Mucosa of rectum (tissue), 2 donors: ENCODE data around the gene MICAL2.

Experiments used
- H3K27ac ChIP-seq, 2 donors: one replicate each; pipeline ENCODE4 v1.7.0; 2013; ENCODE audit warnings: inconsistent platforms in 2 of 2, low read depth in 2 of 2, low read length in 2 of 2
- H3K27me3 ChIP-seq, 2 donors: one replicate each; pipeline ENCODE4 v1.7.0; 2013; ENCODE audit warnings: low read length in 2 of 2; ENCODE audit not compliant: control insufficient read depth in 2 of 2, insufficient read depth in 2 of 2
- H3K36me3 ChIP-seq, 2 donors: one replicate each; pipeline ENCODE4 v1.7.0; 2013; ENCODE audit warnings: low read length in 2 of 2; ENCODE audit not compliant: control insufficient read depth in 2 of 2, insufficient read depth in 2 of 2
- H3K4me1 ChIP-seq, 2 donors: one replicate each; pipeline ENCODE4 v1.7.0; 2013; ENCODE audit warnings: low read length in 2 of 2, mild to moderate bottlenecking in 1 of 2; ENCODE audit not compliant: control insufficient read depth in 2 of 2, insufficient read depth in 2 of 2
- H3K4me3 ChIP-seq, 2 donors: one replicate each; pipeline ENCODE4 v1.7.0; 2013; ENCODE audit warnings: low read length in 2 of 2
- H3K9ac ChIP-seq, 2 donors: one replicate each; pipeline ENCODE4 v1.7.0; 2013; ENCODE audit warnings: low read length in 2 of 2, low read depth in 1 of 2, mild to moderate bottlenecking in 1 of 2
- H3K9me3 ChIP-seq, 2 donors: one replicate each; pipeline ENCODE4 v1.7.0; 2013; ENCODE audit warnings: low read length in 2 of 2; ENCODE audit not compliant: control insufficient read depth in 2 of 2
- donor health status: healthy.
- donor health status: Normal muscosa, but diverticular disease.

MICAL2 gene

DNA sequence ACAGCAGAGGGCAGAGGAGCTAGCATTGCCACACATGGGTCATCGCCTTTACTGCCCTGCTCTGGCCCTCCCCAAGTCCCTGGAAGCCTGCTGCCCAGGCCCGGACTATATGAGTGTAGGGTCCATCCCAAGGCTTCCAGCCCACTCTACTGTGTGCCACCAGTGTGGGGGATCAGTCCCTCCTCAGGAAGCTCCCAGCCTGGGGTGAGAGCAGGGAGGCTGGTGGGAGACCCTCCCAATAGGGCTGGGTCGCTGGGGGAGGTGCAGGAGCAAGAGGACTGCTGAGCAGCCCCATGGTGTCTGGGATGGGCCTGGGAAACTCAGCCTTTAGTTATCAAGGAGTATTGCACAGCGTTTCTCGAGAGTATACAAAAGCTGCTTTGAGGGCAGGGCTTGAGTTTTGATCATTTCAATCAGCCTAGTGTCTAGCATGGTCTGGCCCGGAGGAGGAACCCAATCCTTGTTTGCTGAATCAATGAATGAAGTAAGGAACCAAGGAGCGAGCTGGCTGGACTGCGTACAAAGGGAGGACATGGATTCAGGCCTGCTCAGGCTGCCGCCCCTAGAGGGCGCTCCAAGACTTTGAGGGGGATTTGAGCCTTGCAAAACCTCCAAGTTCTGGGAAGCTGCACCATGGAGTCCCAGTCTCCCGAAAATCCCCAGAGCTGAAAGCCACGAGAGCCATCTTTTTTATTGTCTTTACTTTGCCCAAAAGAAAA lies 178.0 kb downstream of the MICAL2 start:
- Histone ChIP-seq H3K4me3 (no peak overlapping the region), H3K9me3 (no peaks in the 10 kb centered on the region), H3K27ac (peak overlapping the region; percentile 67 to 81), H3K4me1 (peaks cover 3 to 5% of the 10 kb centered on the region in 2 donors), H3K27me3 (no peaks in the 10 kb centered on the region), H3K9ac (no peak overlapping the region), H3K36me3 (peaks cover 2 to 3% of the 10 kb centered on the region in 2 donors)

DNA sequence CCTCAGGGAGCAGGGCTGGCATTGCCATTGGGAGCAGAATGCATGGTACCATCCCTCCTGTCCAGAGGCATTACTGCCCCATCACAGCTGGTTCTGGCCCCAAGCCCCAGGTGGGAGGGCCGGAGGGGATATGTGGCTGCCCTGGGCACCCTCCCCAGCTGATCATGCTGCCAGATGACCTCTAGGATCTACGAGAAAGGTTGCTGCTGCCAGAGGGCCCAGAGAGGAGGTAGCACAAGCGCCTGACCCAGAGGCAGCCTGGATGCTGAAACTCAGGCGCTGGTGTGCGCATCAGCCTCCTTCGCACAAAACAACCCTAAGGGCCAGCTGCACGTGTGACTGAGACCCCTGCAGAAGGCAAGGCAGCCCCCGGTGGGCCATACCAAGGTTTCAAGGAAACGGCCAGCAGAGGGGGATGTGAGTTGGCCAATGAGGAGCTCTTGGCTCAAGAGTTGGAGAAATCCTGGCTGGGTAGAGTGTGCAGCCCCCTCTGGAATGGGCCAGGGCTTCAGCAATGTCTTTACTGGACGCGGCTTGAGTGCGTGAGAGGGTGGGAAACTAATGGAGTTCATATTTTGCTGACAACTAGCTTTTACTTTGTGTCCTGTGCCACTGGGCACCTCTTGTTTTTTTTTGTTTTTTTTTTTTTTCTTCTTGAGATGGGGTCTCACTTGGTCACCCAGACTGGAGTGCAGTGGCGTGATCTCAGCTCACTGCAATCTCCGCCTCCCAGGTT lies 178.7 kb downstream of the MICAL2 start:
- Histone ChIP-seq H3K9me3 (no peaks in the 10 kb centered on the region), H3K27me3 (no peaks in the 10 kb centered on the region), H3K4me1 (peaks cover 3 to 5% of the 10 kb centered on the region in 2 donors), H3K4me3 (no peak overlapping the region), H3K9ac (no peak overlapping the region), H3K27ac (no peak overlapping the region), H3K36me3 (peaks cover 2 to 3% of the 10 kb centered on the region in 2 donors)

DNA sequence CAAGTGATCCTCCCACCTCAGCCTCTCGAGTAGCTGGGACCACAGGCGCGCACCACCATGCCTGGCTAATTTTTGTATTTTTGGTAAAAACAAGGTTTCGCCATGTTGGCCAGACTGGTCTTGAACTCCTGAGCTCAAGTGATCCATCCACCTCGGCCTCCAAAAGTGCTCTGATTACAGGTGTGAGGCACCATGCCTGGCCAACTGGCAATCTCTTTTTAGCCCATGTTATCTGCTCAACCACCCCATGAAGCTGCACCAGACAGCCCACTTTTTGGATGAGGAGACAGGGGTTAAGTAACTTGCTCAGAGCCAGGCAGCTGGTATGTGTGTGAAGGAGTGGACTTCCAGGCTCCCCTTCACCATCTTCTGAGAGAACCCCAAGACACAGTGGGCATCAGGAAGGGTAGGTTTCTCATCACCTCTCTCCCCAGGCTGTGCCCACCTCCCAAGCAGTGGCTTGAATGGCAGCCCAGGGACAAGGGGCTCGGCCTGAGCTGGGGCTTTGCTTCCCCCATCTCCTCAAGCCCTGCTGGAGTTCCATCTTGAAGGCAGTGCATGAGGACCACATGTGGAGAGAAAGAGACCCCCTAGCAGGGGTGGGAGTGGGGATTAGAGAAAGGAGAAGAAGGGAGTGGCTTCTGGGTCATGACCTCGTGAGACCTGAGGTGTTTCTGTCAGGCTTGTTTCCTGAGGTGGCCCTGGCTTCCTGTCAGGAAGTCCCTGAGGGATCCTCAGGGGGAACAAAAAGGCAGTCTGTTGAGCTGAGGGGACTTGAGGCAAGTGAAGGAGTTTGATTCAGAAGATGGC lies 179.5 kb downstream of the MICAL2 start:
- H3K9me3 ChIP-seq = no peaks in the 10 kb centered on the region
- no peak overlapping the region for H3K27ac ChIP-seq
- H3K9ac ChIP-seq = no peak overlapping the region
- peaks cover 2 to 3% of the 10 kb centered on the region in 2 donors for H3K36me3 ChIP-seq
- peaks cover 3 to 5% of the 10 kb centered on the region in 2 donors for H3K4me1 ChIP-seq
- H3K4me3 ChIP-seq = no peak overlapping the region
- H3K27me3 ChIP-seq = no peaks in the 10 kb centered on the region

DNA sequence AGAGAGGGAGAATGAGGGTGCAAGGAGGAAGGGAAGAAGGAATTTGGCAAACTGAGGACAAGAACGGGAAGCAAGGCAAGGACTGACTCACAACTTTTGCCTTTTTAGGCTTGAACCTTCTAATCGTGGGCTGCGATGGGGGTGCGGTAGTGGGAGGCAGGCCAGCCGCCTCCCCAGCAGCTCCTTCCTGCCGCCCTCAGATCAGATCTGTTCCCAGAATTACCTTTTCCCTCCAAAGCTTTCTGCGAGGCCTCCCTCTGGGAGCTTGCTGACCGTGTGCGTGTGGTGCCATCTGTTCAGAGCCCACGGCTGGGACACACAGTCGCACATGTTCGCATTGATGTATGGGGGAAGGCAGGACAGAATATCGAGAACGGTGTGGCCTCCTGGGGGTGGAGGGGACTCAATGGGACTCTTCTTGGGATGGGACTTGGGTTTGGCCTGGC lies 180.1 kb downstream of the MICAL2 start:
- no peak overlapping the region for H3K9ac ChIP-seq
- no peaks in the 10 kb centered on the region for H3K27me3 ChIP-seq
- H3K36me3 ChIP-seq = peaks cover 2 to 3% of the 10 kb centered on the region in 2 donors
- H3K9me3 ChIP-seq = no peaks in the 10 kb centered on the region
- H3K27ac ChIP-seq = no peak overlapping the region
- peaks cover 3 to 5% of the 10 kb centered on the region in 2 donors for H3K4me1 ChIP-seq
- H3K4me3 ChIP-seq = no peak overlapping the region

DNA sequence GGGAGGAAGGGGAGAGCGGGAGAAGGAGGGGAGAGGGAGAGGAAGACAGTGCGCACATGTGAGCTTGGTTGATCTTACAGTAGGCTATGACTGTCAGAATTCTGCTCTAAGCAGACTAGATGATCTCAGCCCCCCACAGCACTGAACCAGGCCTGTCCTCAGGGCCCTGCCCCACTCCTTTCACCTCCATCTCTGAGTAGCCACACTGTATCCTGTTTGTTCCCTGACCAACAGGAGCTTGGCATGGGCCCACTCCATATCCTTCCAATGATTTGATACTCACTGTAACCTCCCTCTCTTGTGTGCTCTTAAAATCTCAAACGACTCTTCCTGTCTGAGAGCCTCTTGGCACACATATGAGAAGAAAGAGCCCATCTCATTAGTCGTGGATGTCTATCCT lies 180.9 kb downstream of the MICAL2 start:
- H3K4me1 ChIP-seq = peaks cover 3 to 5% of the 10 kb centered on the region in 2 donors
- no peak overlapping the region for H3K9ac ChIP-seq
- no peaks in the 10 kb centered on the region for H3K27me3 ChIP-seq
- no peak overlapping the region for H3K27ac ChIP-seq
- H3K36me3 ChIP-seq = peaks cover 0 to 2% of the 10 kb centered on the region in 2 donors
- H3K4me3 ChIP-seq = no peak overlapping the region
- H3K9me3 ChIP-seq = no peaks in the 10 kb centered on the region

DNA sequence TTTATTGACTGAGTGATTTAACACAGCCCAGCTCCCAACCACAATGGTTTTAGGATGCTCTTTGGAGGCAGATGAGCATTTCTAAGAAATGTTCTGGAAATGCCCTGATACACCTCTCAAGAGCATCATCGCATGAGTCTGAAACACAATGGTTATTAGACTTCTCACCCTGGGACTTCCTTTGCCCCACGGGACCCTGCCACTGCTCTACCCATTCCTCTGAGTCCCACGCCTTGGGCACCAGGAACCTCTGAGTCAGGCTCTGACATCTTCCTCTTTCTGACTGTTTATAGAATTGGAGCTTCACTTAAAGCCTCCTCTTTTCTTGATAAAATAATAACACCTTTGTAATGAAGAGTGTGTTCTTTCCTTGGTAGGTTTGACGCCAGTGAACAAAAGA lies 181.4 kb downstream of the MICAL2 start:
- H3K9me3 ChIP-seq = no peaks in the 10 kb centered on the region
- no peak overlapping the region for H3K9ac ChIP-seq
- peaks cover 0 to 2% of the 10 kb centered on the region in 2 donors for H3K36me3 ChIP-seq
- H3K4me3 ChIP-seq = no peak overlapping the region
- H3K27ac ChIP-seq = no peak overlapping the region
- H3K4me1 ChIP-seq = peaks cover 3 to 5% of the 10 kb centered on the region in 2 donors
- no peaks in the 10 kb centered on the region for H3K27me3 ChIP-seq

DNA sequence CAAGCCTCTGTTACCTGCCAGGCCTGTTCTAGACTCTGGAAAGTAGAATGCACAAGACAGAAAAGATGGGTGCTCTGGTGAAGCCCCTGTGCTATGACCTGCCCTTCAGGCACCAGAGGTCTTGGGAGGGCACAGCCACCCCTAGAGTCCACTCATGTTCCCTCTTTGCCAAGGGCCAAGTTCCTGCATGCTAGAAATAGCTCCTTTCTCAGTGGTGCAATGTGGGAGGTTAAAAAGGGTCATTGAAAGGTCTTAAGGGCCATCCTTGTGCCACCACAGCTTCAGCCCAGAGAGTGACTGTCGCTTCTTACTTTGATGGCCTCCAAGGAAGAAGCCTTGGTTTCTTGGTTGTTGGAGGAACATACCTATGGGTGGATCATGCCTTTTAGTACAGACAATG lies 182.4 kb downstream of the MICAL2 start:
- Histone ChIP-seq H3K9ac (no peak overlapping the region), H3K4me1 (peaks cover 0 to 2% of the 10 kb centered on the region in 2 donors), H3K36me3 (no peaks in the 10 kb centered on the region), H3K27me3 (no peaks in the 10 kb centered on the region), H3K27ac (no peak overlapping the region), H3K9me3 (no peaks in the 10 kb centered on the region), H3K4me3 (no peak overlapping the region)

DNA sequence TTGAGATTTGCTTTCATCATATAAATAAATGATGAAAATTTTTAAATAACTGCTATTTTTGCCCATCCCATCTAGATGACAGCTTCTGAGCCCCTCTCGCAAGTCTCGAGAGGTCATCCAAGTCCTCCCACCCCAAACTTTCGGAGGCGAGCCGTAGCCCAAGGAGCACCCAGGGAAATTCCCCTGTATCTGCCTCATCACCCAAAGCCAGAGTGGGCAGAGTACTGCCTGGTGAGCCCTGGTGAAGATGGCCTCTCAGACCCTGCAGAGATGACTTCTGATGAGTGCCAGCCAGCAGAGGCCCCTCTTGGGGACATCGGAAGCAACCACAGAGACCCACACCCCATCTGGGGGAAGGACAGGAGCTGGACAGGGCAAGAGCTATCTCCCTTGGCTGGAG lies 183.1 kb downstream of the MICAL2 start:
- Histone ChIP-seq H3K27me3 (no peaks in the 10 kb centered on the region), H3K9ac (no peak overlapping the region), H3K4me3 (no peak overlapping the region), H3K9me3 (no peaks in the 10 kb centered on the region), H3K36me3 (no peaks in the 10 kb centered on the region), H3K4me1 (no peaks in the 10 kb centered on the region), H3K27ac (no peak overlapping the region)

DNA sequence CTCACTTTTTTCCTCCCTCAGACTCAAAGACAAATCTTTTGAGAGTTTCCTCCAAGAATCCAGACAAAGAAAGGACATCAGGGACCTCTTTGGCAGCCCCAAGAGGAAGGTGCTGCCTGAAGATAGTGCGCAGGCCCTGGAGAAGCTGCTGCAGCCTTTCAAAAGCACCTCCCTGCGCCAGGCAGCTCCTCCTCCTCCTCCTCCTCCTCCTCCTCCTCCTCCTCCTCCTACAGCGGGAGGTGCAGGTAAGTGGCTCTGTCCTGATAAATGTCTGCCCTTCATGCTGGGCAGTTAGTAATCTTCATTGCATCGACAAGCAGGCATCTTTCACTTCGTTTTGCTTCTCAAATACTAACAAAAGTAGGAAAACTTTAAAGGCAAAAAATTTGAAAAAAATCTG lies 184.2 kb downstream of the MICAL2 start:
- Histone ChIP-seq H3K4me3 (no peak overlapping the region), H3K27ac (no peak overlapping the region), H3K27me3 (no peaks in the 10 kb centered on the region), H3K36me3 (no peaks in the 10 kb centered on the region), H3K9ac (no peak overlapping the region), H3K9me3 (no peaks in the 10 kb centered on the region), H3K4me1 (no peaks in the 10 kb centered on the region)

DNA sequence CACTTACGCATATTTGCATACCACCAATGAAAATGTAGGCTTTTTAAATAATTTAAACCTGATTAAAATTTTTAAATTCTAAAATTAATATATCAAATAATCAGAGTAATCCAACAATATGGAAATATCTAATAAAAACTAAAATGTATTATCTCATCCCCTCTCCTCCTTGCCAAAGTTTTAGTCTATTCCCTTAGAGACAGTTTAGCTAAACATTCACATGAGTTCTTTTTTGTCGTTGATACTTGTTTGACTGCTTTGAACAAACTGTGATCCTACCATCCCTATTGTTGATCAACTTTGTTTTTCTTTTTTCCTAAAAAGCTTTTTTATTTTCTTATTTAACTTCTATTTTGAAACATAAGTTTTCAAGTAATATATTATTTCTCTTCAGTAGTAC lies 185.6 kb downstream of the MICAL2 start:
- Histone ChIP-seq H3K9ac (no peak overlapping the region), H3K27me3 (no peaks in the 10 kb centered on the region), H3K4me3 (no peak overlapping the region), H3K9me3 (no peaks in the 10 kb centered on the region), H3K4me1 (no peaks in the 10 kb centered on the region), H3K36me3 (no peaks in the 10 kb centered on the region), H3K27ac (no peak overlapping the region)
